Mesenchymal stem cell (in vitro differentiated cells and primary cell): Measurements from ENCODE around the gene MIPEP. TPM values are rescaled to one million over a fixed set of nuclear protein-coding genes. Genes with fewer than 3 reads are reported as not detected.
A peak's percentile ranks its signal among the peaks of the same experiment; 100 is the strongest.

Experiments used
- DNase-seq: peaks from one replicate; pipeline ENCODE4 v3.0.0-alpha.2; 2013
- H2AFZ ChIP-seq: one replicate; pipeline ENCODE4 v1.6.1; 2013; ENCODE audit warnings: low read depth, mild to moderate bottlenecking, control low read depth, inconsistent platforms, low read length, moderate library complexity
- H2AK5ac ChIP-seq: 2 replicates; pipeline ENCODE4 v1.6.1; 2013; ENCODE audit warnings: low read length, moderate library complexity, mild to moderate bottlenecking, inconsistent platforms; ENCODE audit not compliant: severe bottlenecking
- H2BK120ac ChIP-seq: one replicate; pipeline ENCODE4 v1.6.1; 2013; ENCODE audit warnings: low read depth, mild to moderate bottlenecking, inconsistent platforms, low read length, moderate library complexity
- H2BK12ac ChIP-seq, 2 experiments: one replicate each; pipeline ENCODE4 v1.6.1; 2013; ENCODE audit warnings: inconsistent platforms in 2 of 2, low read length in 2 of 2, mild to moderate bottlenecking in 2 of 2, moderate library complexity in 2 of 2, control low read depth in 1 of 2
- H2BK15ac ChIP-seq: one replicate; pipeline ENCODE4 v1.6.1; 2013; ENCODE audit warnings: mild to moderate bottlenecking, low read depth, inconsistent platforms; ENCODE audit not compliant: poor library complexity, severe bottlenecking
- H2BK5ac ChIP-seq: 2 replicates; pipeline ENCODE4 v1.6.1; 2013; ENCODE audit warnings: low read depth, mild to moderate bottlenecking, low read length, control low read depth, inconsistent platforms; ENCODE audit not compliant: poor library complexity, severe bottlenecking
- H3K14ac ChIP-seq, 2 experiments: one replicate each; pipeline ENCODE4 v1.6.1; 2013; ENCODE audit warnings: inconsistent platforms in 2 of 2, low read length in 2 of 2, control low read depth in 1 of 2, mild to moderate bottlenecking in 1 of 2, moderate library complexity in 1 of 2
- H3K18ac ChIP-seq, 2 experiments: one replicate each; pipeline ENCODE4 v1.6.1; 2013; ENCODE audit warnings: inconsistent platforms in 2 of 2, low read length in 2 of 2, control low read depth in 1 of 2, low read depth in 1 of 2, mild to moderate bottlenecking in 1 of 2
- H3K23ac ChIP-seq, 2 experiments: one replicate each; pipeline ENCODE4 v1.6.1; 2013; ENCODE audit warnings: inconsistent platforms in 2 of 2, low read length in 2 of 2, mild to moderate bottlenecking in 2 of 2, moderate library complexity in 2 of 2, control low read depth in 1 of 2
- H3K27ac ChIP-seq: 2 replicates; pipeline ENCODE4 v1.5.1; 2013; ENCODE audit warnings: mild to moderate bottlenecking, moderate library complexity, low read length, control low read depth, inconsistent platforms; ENCODE audit not compliant: poor library complexity, severe bottlenecking
- H3K27me3 ChIP-seq, 2 experiments: 2 replicates each; pipeline versions ENCODE4 v1.6.1 to v1.7.0; 2013; ENCODE audit warnings: low read length in 2 of 2, mild to moderate bottlenecking in 2 of 2, moderate library complexity in 2 of 2, control low read depth in 1 of 2, inconsistent platforms in 1 of 2; ENCODE audit not compliant: control insufficient read depth in 1 of 2, insufficient read depth in 1 of 2
- H3K36me3 ChIP-seq, 2 experiments: 2 replicates each; pipeline versions ENCODE4 v1.6.1 to v1.7.0; 2013; ENCODE audit warnings: low read length in 2 of 2, control low read depth in 1 of 2, inconsistent platforms in 1 of 2, low read depth in 1 of 2, mild to moderate bottlenecking in 1 of 2; ENCODE audit not compliant: insufficient read depth in 2 of 2, control insufficient read depth in 1 of 2
- H3K4ac ChIP-seq, 2 experiments: one replicate each; pipeline ENCODE4 v1.6.1; 2013; ENCODE audit warnings: inconsistent platforms in 2 of 2, low read length in 2 of 2, mild to moderate bottlenecking in 2 of 2, moderate library complexity in 2 of 2, control low read depth in 1 of 2, low read depth in 1 of 2
- H3K4me1 ChIP-seq: 2 replicates; pipeline ENCODE4 v1.6.1; 2013; ENCODE audit warnings: low read depth, low read length, control low read depth; ENCODE audit not compliant: control insufficient read depth, insufficient read depth
- H3K4me2 ChIP-seq: 2 replicates; pipeline ENCODE4 v1.6.1; 2013; ENCODE audit warnings: low read length, mild to moderate bottlenecking, inconsistent platforms; ENCODE audit not compliant: poor library complexity, severe bottlenecking
- H3K4me3 ChIP-seq, 2 experiments: 2 replicates each; pipeline versions ENCODE4 v1.5.1 to v1.7.0; 2013; ENCODE audit warnings: low read length in 2 of 2, mild to moderate bottlenecking in 2 of 2, control low read depth in 1 of 2, low read depth in 1 of 2; ENCODE audit not compliant: insufficient read depth in 1 of 2
- H3K79me1 ChIP-seq: replicated peaks from 2 replicates; pipeline ENCODE4 v1.6.1; 2013; ENCODE audit warnings: mild to moderate bottlenecking, control low read depth, low read length, inconsistent platforms; ENCODE audit not compliant: poor library complexity, severe bottlenecking
- H3K9ac ChIP-seq: 2 replicates; pipeline ENCODE4 v1.7.0; 2013; ENCODE audit warnings: mild to moderate bottlenecking, low read length, moderate library complexity
- H3K9me3 ChIP-seq: 2 replicates; pipeline ENCODE4 v1.7.0; 2013; ENCODE audit warnings: mild to moderate bottlenecking, low read length; ENCODE audit not compliant: control insufficient read depth
- H4K8ac ChIP-seq: one replicate; pipeline ENCODE4 v1.6.1; 2013; ENCODE audit warnings: inconsistent platforms, mild to moderate bottlenecking, low read length, moderate library complexity
- H4K91ac ChIP-seq: one replicate; pipeline ENCODE4 v1.6.1; 2013; ENCODE audit warnings: mild to moderate bottlenecking, low read length, inconsistent platforms
- WGBS: methylation state at CpG from one replicate; pipeline ENCODE4 v1.1.7; 2013; ENCODE audit warnings: mixed read lengths; 5-methylcytosine and 5-hydroxymethylcytosine counted together
- polyA plus RNA-seq, 2 experiments: library from polyadenylated mRNA; stranded (reverse); fragments of 200-250 nt; gene quantifications; one replicate each; pipeline ENCODE4 v1.2.3, GENCODE V29; 2013

MIPEP gene
- 14.5 TPM for polyA plus RNA-seq (2013, experiment 1 of 2)
- polyA plus RNA-seq (2013, experiment 2 of 2): 15.8 TPM

DNA sequence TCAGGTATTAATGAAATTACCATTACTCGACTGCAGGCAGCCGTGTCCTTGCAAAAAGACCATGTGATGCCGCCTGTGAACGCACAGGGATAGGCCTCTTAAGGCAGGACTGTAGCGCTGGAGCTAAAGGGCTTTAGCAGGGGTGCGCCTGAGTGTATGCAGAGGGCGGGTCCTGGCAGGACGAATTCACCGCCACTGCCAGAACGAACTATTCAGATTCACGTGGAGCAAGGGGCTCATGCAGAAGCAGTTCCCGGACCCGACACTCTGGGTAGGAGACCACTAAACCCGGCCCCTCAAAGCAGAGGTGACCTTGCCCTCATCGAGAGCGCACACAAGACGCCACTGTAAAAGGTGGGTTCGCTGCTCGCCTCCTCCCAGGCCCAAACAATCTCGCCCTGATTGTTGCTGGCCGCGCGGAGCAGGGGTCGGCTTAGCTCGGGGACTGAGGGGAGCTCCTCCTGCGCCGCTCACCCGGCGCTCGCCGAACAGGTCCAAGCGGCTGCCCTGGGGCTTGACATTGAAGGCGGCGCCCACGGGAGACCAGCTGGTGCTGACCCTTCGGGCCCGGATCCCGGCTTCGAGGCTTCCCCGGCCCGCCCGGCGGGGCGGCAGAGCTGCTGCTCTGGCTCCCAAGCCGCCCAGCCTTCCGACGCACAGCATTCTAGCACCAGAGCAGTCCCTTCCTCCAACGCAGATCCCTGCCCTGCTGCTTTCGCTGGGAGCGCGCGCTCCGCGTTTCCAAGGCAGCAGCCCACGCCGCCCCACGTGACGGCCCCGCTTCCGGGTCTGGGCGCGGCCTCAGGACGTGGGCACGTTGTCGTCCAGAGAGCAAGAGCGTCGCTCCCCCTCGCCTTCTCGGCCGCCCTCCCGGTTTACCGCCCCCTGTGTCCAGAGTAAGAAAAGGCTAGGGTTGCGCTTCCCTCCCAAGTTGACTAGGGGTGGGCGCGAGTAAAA is at the start of gene MIPEP:
MIPEP (minus strand) TSS at position 743 of the 957 bp plus-strand sequence; CDS start at position 663, 80 bp downstream.
- Histone ChIP-seq H3K27ac (peak within 1 kb of the TSS; percentile 51), H4K91ac (no peak within 1 kb of the TSS), H2AFZ (peak within 1 kb of the TSS; percentile 96), H3K36me3 (peaks cover 0 to 8% of the 10 kb centered on the region in 2 experiments), H3K9me3 (no peaks in the 10 kb centered on the region), H3K9ac (peak within 1 kb of the TSS; percentile 98), H4K8ac (peak within 1 kb of the TSS; percentile 72), H3K4me2 (peak within 1 kb of the TSS; percentile 90), H3K4ac (peak within 1 kb of the TSS in 1 of 2 experiments; percentile 67), H2BK12ac (peak within 1 kb of the TSS in 1 of 2 experiments; percentile 77), H3K23ac (peak within 1 kb of the TSS in 1 of 2 experiments; percentile 10), H2BK120ac (peak within 1 kb of the TSS; percentile 73), H3K4me1 (no peaks in the 10 kb centered on the region), H2BK15ac (no peak within 1 kb of the TSS), H3K4me3 (peak within 1 kb of the TSS; percentile 89 to 98), H3K18ac (peak within 1 kb of the TSS; percentile 58 to 62), H3K79me1 (peaks cover 6% of the 10 kb centered on the region), H2AK5ac (no peak within 1 kb of the TSS), H3K27me3 (no peaks in the 10 kb centered on the region), H3K14ac (peak within 1 kb of the TSS in 1 of 2 experiments; percentile 94), H2BK5ac (no peak within 1 kb of the TSS)
- under 1% methylated on average over 75 of the region's 75 CpGs for WGBS
- DNase-seq: peak; percentile 96

DNA sequence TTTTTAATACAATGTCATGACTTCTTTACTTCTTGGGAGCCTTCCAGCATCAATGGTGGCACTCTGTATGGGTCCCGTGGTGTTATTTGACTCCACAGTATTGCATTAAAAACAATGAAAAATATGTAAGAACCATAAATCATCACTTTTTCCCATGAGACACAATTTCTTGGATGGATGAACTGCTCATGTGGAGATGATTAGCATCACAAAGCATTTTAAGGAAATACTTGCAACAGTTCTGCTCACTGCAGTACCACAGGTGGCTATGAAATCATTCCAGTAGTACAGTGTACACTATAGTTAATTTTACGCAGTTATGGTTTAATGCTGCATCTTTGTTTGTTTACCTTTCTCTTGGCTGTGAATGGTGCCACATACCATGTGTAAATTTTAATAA is 45.3 kb upstream of the MIPEP start:
- no peak overlapping the region for H3K14ac ChIP-seq
- no peak overlapping the region for H2BK12ac ChIP-seq
- no peak overlapping the region for H3K4ac ChIP-seq
- no peak overlapping the region for H2BK15ac ChIP-seq
- H2BK120ac ChIP-seq: no peak overlapping the region
- no peak overlapping the region for H3K18ac ChIP-seq
- H2AK5ac ChIP-seq: no peak overlapping the region
- no peak overlapping the region for H2BK5ac ChIP-seq
- DNase-seq: no peak
- H4K91ac ChIP-seq: no peak overlapping the region
- no peaks in the 10 kb centered on the region for H3K79me1 ChIP-seq
- H4K8ac ChIP-seq: no peak overlapping the region
- H3K27ac ChIP-seq: no peak overlapping the region
- H3K23ac ChIP-seq: no peak overlapping the region
- no peak overlapping the region for H2AFZ ChIP-seq
- H3K36me3 ChIP-seq: no peaks in the 10 kb centered on the region
- no peak overlapping the region for H3K9ac ChIP-seq
- no peak overlapping the region for H3K4me2 ChIP-seq
- H3K4me1 ChIP-seq: no peaks in the 10 kb centered on the region
- H3K9me3 ChIP-seq: peaks cover 6% of the 10 kb centered on the region
- no peak overlapping the region for H3K4me3 ChIP-seq
- 100% methylated on average over 1 of the region's 2 CpGs for WGBS
- H3K27me3 ChIP-seq: no peaks in the 10 kb centered on the region

DNA sequence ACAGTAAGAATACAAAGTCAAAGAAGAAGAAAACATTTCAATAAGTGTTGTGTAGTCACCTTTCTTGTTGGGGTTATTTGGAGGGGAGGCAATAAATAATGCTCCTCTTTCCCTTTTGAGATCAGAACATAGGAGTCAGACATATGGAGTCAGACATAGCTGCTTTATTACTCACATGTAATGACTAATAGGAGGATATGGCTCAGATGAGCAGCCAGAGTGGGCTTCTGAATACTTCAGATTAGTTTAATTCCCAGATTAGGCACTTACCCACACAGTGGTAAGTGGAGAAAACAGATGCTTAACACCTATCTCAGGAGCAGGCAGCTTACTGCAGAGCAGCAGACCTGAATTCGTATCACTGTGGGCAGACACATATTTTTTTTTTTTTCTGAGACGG is 39.8 kb upstream of the MIPEP start:
- H4K91ac ChIP-seq: no peak overlapping the region
- no peak overlapping the region for H2BK120ac ChIP-seq
- no peak overlapping the region for H3K4me2 ChIP-seq
- H2BK12ac ChIP-seq: no peak overlapping the region
- no peaks in the 10 kb centered on the region for H3K9me3 ChIP-seq
- no peak overlapping the region for H2AK5ac ChIP-seq
- H3K9ac ChIP-seq: no peak overlapping the region
- peak; percentile 79 for DNase-seq
- H3K18ac ChIP-seq: no peak overlapping the region
- H3K4me1 ChIP-seq: no peaks in the 10 kb centered on the region
- H3K23ac ChIP-seq: no peak overlapping the region
- H3K36me3 ChIP-seq: no peaks in the 10 kb centered on the region
- H3K79me1 ChIP-seq: no peaks in the 10 kb centered on the region
- 59% methylated on average over 2 of the region's 2 CpGs for WGBS
- H4K8ac ChIP-seq: no peak overlapping the region
- H2BK15ac ChIP-seq: no peak overlapping the region
- no peak overlapping the region for H3K27ac ChIP-seq
- H2BK5ac ChIP-seq: no peak overlapping the region
- H3K14ac ChIP-seq: no peak overlapping the region
- H3K4me3 ChIP-seq: no peak overlapping the region
- no peak overlapping the region for H3K4ac ChIP-seq
- H3K27me3 ChIP-seq: no peaks in the 10 kb centered on the region
- no peak overlapping the region for H2AFZ ChIP-seq

GRCh38 chr13:23923031-23923430 is 33.8 kb upstream of the MIPEP start:
- H3K27ac ChIP-seq: no peak overlapping the region
- no peak overlapping the region for H3K4ac ChIP-seq
- no peak overlapping the region for H4K91ac ChIP-seq
- peaks cover 0 to 6% of the 10 kb centered on the region in 2 experiments for H3K27me3 ChIP-seq
- no peaks in the 10 kb centered on the region for H3K36me3 ChIP-seq
- WGBS: no CpG with 5 or more reads among the region's 1 CpG
- no peak overlapping the region for H3K9ac ChIP-seq
- H3K9me3 ChIP-seq: no peaks in the 10 kb centered on the region
- DNase-seq: no peak
- no peak overlapping the region for H2BK12ac ChIP-seq
- H3K79me1 ChIP-seq: no peaks in the 10 kb centered on the region
- no peak overlapping the region for H2BK5ac ChIP-seq
- no peak overlapping the region for H4K8ac ChIP-seq
- H3K23ac ChIP-seq: no peak overlapping the region
- no peaks in the 10 kb centered on the region for H3K4me1 ChIP-seq
- no peak overlapping the region for H2AFZ ChIP-seq
- H2BK15ac ChIP-seq: no peak overlapping the region
- H3K4me3 ChIP-seq: no peak overlapping the region
- no peak overlapping the region for H3K4me2 ChIP-seq
- H3K14ac ChIP-seq: no peak overlapping the region
- no peak overlapping the region for H3K18ac ChIP-seq
- H2AK5ac ChIP-seq: no peak overlapping the region
- H2BK120ac ChIP-seq: no peak overlapping the region
